Loucy (cell line): ENCODE data around the gene HOMEZ.

Experiments used
- H2AFZ ChIP-seq: fragments of 200-600 bp; sonication (generic); 2 replicates; pipeline ENCODE4 v1.6.0; 2016; ENCODE audit warnings: antibody characterized with exemption, mild to moderate bottlenecking, low read length, moderate library complexity
- H3F3A ChIP-seq: fragments of 200-600 bp; 2 replicates; pipeline ENCODE4 v1.6.0; 2016; ENCODE audit warnings: antibody characterized with exemption, low read depth, mild to moderate bottlenecking
- H3K27me3 ChIP-seq: fragments of 200-600 bp; sonication (generic); 2 replicates; pipeline ENCODE4 v1.6.1; 2014; ENCODE audit warnings: low read length, mild to moderate bottlenecking; ENCODE audit not compliant: insufficient read depth, poor library complexity, severe bottlenecking
- H3K36me3 ChIP-seq: fragments of 200-600 bp; sonication (generic); 2 replicates; pipeline ENCODE4 v1.6.1; 2016; ENCODE audit warnings: low read length; ENCODE audit not compliant: insufficient read depth
- H3K4me1 ChIP-seq: fragments of 200-600 bp; sonication (generic); 2 replicates; pipeline ENCODE4 v1.5.1; 2014; ENCODE audit warnings: low read length, mild to moderate bottlenecking; ENCODE audit not compliant: insufficient read depth, poor library complexity, severe bottlenecking
- H3K4me2 ChIP-seq: fragments of 200-600 bp; sonication (generic); 2 replicates; pipeline ENCODE4 v1.6.0; 2014; ENCODE audit warnings: antibody characterized with exemption, low read length, low read depth, mild to moderate bottlenecking; ENCODE audit not compliant: poor library complexity, severe bottlenecking
- H3K4me3 ChIP-seq: fragments of 200-600 bp; sonication (generic); 2 replicates; pipeline ENCODE4 v1.5.1; 2014; ENCODE audit warnings: low read length, mild to moderate bottlenecking, mixed read lengths; ENCODE audit not compliant: poor library complexity, severe bottlenecking
- H3K79me2 ChIP-seq: fragments of 200-600 bp; sonication (generic); 2 replicates; pipeline ENCODE4 v1.6.1; 2014; ENCODE audit warnings: low read length; ENCODE audit not compliant: insufficient read depth
- H3K9ac ChIP-seq: fragments of 200-600 bp; sonication (generic); 2 replicates; pipeline ENCODE4 v1.6.0; 2014; ENCODE audit warnings: mild to moderate bottlenecking, low read depth, low read length, moderate library complexity; ENCODE audit not compliant: poor library complexity, severe bottlenecking
- H3K9me2 ChIP-seq: fragments of 200-600 bp; sonication (generic); replicated peaks from 2 replicates; pipeline ENCODE4 v1.6.1; 2016; ENCODE audit warnings: low read depth, low read length, mixed read lengths
- H3K9me3 ChIP-seq: fragments of 200-600 bp; sonication (generic); 2 replicates; pipeline ENCODE4 v1.6.1; 2014; ENCODE audit warnings: mild to moderate bottlenecking, antibody characterized with exemption, low read length, low read depth; ENCODE audit not compliant: insufficient read depth
- H4K20me1 ChIP-seq: fragments of 200-600 bp; sonication (generic); 2 replicates; pipeline ENCODE4 v1.6.0; 2014; ENCODE audit warnings: antibody characterized with exemption, low read length, mild to moderate bottlenecking; ENCODE audit not compliant: insufficient read depth, poor library complexity, severe bottlenecking
- CTCF ChIP-seq: fragments of 200-600 bp; sonication (generic); conservative IDR thresholded peaks from 2 replicates; pipeline ENCODE4 v1.5.1; 2014; ENCODE audit warnings: mild to moderate bottlenecking, antibody characterized with exemption, low read length
- EZH2phosphoT487 ChIP-seq: fragments of 200-600 bp; IDR thresholded peaks from 2 replicates; pipeline ENCODE4 v1.6.1; 2018; ENCODE audit warnings: antibody characterized with exemption, mild to moderate bottlenecking, moderate library complexity, borderline replicate concordance

Gene HOMEZ

GRCh38 chr14:23308721-23309445, 23.0 kb upstream of the HOMEZ start:
- H3K36me3 ChIP-seq: no peaks in the 10 kb centered on the region
- H3K79me2 ChIP-seq: peaks cover 51% of the 10 kb centered on the region
- TF ChIP-seq EZH2phosphoT487 (no peak), CTCF (no peak)
- no peaks in the 10 kb centered on the region for H3K27me3 ChIP-seq
- no peaks in the 10 kb centered on the region for H3K9me3 ChIP-seq
- H2AFZ ChIP-seq: no peak overlapping the region
- peaks cover 9% of the 10 kb centered on the region for H4K20me1 ChIP-seq
- H3K4me2 ChIP-seq: peak overlapping the region; percentile 91
- no peaks in the 10 kb centered on the region for H3K9me2 ChIP-seq
- peak overlapping the region; percentile 97 for H3K9ac ChIP-seq
- H3K4me3 ChIP-seq: peak overlapping the region; percentile 85
- H3F3A ChIP-seq: no peaks in the 10 kb centered on the region
- peaks cover 31% of the 10 kb centered on the region for H3K4me1 ChIP-seq

- Histone ChIP-seq H3K27me3 (no peaks in the 10 kb centered on the region), H3K9ac (peak overlapping the region; percentile 97), H3K4me1 (peaks cover 35% of the 10 kb centered on the region), H3K4me2 (peak overlapping the region; percentile 91), H3K79me2 (peaks cover 51% of the 10 kb centered on the region), H4K20me1 (peaks cover 9% of the 10 kb centered on the region), H3F3A (no peaks in the 10 kb centered on the region), H3K9me2 (no peaks in the 10 kb centered on the region), H3K36me3 (no peaks in the 10 kb centered on the region), H3K9me3 (no peaks in the 10 kb centered on the region), H3K4me3 (peak overlapping the region; percentile 85), H2AFZ (no peak overlapping the region)
- no peak for TF ChIP-seq CTCF
- TF ChIP-seq EZH2phosphoT487: no peak
These were observed 22.0 kb upstream of the HOMEZ start for GRCh38 chr14:23307687-23308644.

GRCh38 chr14:23307146-23307530, 21.2 kb upstream of the HOMEZ start:
- Histone ChIP-seq H3K36me3 (no peaks in the 10 kb centered on the region), H4K20me1 (peaks cover 9% of the 10 kb centered on the region), H3K9me2 (no peaks in the 10 kb centered on the region), H3K4me1 (peaks cover 35% of the 10 kb centered on the region), H3K79me2 (peaks cover 51% of the 10 kb centered on the region), H3K9ac (peak overlapping the region; percentile 97), H3F3A (no peaks in the 10 kb centered on the region), H2AFZ (no peak overlapping the region), H3K9me3 (no peaks in the 10 kb centered on the region), H3K4me2 (peak overlapping the region; percentile 91), H3K4me3 (peak overlapping the region; percentile 85), H3K27me3 (no peaks in the 10 kb centered on the region)
- TF ChIP-seq EZH2phosphoT487: no peak
